NCI-H187 (cell line): Measurements from ENCODE around the gene RFPL4AL1.
"Not testable (repeated sequence)": the region's sequence is repeated elsewhere in the genome, so short reads cannot be mapped to it uniquely, and the experiment has no call there.

Experiments used
- DNase-seq, 2 experiments: peaks; one replicate each; lab custom pipeline; 2025; lab: John Stamatoyannopoulos, UW

Gene RFPL4AL1

DNA sequence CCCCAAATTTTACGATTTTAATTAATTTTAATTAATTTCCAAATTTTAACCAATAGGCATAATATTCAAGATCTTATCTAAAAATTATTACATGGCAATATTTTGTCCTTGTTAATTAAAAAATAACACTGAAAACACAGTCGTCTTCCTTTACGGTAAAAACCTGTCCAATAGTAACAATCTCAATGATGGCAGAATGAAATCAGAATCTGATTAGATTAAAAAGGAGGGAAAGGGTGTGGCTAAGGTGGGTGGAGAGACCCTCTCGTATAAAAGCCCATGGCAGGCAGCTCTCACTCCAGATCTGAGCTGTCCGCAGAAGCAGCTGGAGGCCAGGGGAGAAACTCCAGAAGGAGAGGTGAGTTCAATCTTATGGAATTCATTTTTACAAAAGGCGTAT, at the start of gene RFPL4AL1:
RFPL4AL1 (plus strand) TSS at position 301 of the 400 bp plus-strand sequence. CDS start 2,687 bp downstream, outside the sequence.
- not testable (repeated sequence) for DNase-seq

DNA sequence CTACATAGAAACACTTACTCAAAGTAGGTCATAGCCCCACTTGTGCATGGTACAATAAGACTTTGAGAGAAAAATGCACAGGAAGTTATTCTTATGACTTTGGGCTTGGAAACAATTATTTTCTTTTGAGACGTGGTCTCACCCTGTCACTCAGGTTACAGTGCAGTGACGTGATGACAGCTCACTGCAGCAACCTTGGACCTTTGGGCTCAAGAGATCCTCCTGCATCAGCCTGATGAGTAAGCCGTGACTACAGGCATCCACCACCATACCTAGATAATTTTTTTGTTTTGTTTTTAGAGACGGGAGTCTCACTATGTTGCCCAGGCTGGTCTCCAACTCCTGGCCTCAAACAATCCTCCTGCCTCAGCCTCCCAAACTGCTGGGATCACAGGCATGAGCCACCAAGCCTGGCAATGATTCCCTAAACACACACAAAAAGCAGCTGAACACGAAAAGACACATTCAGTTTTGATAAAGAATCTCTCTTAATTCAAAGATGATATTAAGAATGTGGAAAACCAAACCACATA, 48.6 kb upstream of the RFPL4AL1 start:
- DNase-seq: no peak

DNA sequence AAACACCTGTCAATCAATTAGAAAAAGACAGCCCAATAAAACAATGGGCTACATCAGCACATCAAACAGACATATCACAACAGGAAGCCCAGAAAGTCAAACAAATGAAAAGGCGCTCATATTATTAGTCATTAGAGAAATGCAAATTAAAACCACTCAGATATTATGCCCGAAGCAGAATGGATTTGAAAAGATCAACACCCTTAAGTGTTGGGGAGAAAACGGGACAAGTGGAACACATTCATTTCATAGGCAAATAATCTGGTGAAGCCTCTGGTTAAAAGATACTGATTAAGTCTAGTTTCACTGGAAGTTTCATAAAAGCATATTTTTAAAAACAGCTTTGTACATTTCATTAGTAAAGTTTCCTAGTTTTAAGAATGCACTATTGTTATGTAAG, 48.1 kb upstream of the RFPL4AL1 start:
- DNase-seq: no peak

DNA sequence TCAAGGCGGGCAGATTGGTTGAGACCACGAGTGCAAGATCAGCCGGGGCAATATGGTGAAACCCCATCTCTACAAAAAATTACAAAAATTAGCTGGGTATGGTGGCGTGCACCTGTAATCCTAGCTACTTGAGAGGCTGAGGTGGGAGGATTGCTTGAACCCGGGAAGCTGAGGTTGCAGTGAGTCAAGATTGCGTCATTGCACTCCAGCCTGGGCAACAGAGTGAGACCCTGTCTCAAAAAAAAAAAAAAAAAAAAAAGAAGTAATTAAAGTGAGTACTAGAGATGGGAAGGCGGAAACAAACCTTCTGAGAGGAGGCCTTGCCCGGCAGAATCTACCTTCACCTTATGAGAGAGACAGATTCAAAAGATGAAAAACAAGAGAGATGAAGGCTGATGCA, 45.4 kb upstream of the RFPL4AL1 start:
- DNase-seq: no peak

DNA sequence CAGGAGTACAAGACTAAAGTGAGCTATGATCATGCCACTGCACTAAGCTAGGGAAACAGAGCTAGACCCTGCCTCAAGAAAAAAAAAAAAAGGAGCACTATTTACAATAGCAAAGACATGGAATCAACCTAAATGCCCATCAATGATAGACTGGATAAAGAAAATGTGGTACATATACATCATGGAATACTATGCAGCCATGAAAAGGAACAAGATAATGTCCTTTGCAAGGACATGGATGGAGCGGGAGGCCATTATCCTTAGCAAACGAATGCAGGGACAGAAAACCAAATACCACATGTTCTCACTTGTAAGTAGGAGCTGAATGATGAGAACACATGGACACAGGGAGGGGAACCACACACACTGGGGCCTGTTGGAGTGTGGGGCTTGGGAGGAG, 38.5 kb upstream of the RFPL4AL1 start:
- DNase-seq: not testable (repeated sequence)

DNA sequence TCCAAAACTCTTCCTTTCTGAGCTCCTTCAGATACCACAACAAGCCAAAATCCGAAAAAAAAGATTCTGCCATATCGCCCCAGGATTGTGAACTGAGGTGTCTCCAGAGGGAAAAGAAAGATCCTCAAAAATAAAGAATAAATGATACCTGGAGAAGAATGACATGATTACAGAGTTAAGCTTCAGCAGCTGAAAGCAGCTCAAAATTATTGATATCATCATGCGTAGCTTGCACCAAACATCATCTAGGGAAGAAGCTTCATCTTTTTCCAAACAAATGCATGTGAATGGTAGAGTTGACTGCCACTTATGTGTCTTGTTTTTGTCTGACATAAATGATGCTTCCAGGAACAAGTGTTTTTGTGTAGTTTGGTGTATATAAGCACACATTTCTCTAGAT, 30.6 kb upstream of the RFPL4AL1 start, which contains the start of gene NLRP9:
NLRP9 (minus strand) TSS at position 101 of the 400 bp plus-strand sequence; CDS start at position 73, 28 bp downstream.
- no peak for DNase-seq

DNA sequence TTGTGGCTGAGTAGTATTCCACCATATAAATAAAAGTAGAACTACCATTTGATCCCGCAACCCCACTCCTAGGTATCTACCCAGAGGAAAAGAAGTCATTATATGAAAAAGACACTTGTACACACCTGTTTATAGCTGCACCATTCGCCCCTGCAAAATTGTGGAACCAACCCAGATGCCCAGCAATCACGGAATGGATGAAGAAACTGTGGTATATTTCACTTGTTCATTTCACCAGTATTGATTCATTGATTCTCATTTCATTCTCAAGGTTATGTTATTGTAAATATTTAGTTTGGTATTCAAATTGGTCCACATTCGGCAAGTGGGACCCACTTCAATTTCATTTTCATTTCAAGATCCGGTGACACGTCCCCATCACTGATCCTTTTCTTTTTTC, 18.2 kb upstream of the RFPL4AL1 start:
- no peak for DNase-seq

DNA sequence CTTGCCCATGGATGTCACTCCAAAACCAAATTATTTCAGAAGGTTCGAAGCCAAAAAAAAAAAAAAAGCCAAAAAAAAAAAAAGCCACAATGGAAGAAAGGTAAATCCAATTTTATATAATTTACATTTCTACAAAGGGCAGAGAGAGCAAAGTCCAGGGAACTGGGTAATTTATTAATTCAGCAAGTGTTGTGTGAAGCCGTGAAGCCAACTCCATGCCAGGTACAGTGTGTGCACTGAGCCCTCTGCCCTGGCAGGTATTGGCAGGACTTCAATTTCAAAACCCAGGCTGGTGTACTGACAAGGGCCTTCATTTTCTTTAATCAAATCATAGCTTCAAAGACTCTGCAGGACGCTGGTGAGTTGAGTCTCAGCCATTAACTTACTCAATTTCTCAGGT, 15.5 kb upstream of the RFPL4AL1 start:
- no peak for DNase-seq

DNA sequence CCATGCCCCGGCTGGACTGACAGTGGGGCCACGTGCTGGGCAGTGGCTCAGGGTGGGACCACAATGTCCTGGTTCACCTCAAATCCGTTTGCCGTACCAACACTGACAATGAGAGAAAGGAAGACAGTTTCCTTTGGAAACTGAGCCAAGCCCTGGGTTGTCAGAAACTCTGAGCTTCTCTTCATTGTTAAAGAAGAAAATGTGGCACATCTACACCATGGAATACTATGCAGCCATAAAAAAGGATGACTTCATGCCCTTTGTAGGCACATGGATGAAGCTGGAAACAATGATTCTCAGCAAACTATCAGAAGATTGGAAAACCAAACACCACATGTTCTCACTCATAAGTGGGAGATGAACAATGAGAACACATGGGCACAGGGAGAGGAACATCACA, 12.1 kb upstream of the RFPL4AL1 start:
- DNase-seq: not testable (repeated sequence)

DNA sequence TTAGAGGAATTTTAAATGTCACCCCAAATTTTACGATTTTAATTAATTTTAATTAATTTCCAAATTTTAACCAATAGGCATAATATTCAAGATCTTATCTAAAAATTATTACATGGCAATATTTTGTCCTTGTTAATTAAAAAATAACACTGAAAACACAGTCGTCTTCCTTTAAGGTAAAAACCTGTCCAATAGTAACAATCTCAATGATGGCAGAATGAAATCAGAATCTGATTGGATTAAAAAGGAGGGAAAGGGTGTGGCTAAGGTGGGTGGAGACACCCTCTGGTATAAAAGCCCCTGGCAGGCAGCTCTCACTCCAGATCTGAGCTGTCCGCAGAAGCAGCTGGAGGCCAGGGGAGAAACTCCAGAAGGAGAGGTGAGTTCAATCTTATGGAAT, 10.1 kb upstream of the RFPL4AL1 start, which contains the start of gene RFPL4A:
RFPL4A (plus strand) TSS at position 301 of the 400 bp plus-strand sequence. CDS start 2,704 bp downstream, outside the sequence.
- DNase-seq: not testable (repeated sequence)

DNA sequence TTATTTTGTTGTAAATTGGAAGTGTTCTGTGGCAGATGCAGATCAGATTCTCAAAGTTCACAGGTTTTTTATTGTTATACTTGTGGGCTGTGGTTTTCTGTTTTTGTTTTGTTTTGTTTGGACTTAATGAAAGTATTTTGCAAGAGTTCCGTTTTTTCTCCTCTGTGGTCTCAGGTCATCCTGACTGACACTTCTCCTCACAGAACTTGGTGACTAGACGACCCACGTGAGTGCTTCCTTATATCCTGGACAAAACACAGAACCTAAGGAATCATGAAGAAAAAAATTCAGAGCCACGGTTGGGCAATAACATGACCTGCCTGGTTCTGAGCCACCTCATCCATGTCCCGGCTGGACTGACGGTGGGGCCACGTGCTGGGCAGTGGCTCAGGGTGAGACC, 2.5 kb upstream of the RFPL4AL1 start:
- no peak for DNase-seq

DNA sequence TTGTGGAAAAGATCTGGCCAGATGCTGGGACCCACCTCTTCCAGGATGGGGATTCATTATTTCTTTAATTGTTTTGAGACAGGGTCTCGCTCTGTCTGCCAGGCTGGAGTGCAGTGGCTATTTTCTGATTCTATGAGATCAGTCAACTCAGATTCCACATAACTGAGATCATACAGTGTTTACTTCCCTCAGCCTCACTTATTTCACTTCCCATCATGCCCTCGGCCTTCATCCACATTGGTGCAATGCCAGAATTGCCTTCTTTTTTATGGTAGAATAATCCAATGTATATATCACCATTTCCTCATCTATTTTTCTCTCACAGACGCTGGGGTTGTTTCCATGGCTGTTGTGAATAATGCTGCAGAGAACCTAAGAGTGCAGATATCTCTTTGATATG, 714 bp downstream of the RFPL4AL1 start:
- DNase-seq: not testable (repeated sequence)

DNA sequence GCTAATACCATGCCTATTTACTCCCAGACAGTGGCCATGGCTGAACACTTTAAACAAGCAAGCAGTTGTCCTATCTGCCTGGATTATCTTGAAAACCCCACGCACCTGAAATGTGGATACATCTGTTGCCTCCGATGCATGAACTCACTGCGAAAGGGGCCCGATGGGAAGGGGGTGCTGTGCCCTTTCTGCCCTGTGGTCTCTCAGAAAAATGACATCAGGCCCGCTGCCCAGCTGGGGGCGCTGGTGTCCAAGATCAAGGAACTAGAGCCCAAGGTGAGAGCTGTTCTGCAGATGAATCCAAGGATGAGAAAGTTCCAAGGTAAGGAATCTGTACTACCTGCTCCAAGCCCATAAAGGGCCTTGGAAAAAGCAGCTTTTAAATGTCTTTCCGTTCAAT, 8.6 kb downstream of the RFPL4AL1 start:
- peak in 1 of 2 experiments; percentile 21 for DNase-seq

DNA sequence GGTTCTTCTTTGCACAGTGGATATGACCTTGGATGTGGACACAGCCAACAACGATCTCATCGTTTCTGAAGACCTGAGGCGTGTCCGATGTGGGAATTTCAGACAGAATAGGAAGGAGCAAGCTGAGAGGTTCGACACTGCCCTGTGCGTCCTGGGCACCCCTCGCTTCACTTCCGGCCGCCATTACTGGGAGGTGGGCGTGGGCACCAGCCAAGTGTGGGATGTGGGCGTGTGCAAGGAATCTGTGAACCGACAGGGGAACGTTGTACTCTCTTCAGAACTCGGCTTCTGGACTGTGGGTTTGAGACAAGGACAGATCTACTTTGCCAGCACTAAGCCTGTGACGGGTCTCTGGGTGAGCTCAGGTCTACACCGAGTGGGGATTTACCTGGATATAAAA, 9.4 kb downstream of the RFPL4AL1 start:
- DNase-seq: no peak

DNA sequence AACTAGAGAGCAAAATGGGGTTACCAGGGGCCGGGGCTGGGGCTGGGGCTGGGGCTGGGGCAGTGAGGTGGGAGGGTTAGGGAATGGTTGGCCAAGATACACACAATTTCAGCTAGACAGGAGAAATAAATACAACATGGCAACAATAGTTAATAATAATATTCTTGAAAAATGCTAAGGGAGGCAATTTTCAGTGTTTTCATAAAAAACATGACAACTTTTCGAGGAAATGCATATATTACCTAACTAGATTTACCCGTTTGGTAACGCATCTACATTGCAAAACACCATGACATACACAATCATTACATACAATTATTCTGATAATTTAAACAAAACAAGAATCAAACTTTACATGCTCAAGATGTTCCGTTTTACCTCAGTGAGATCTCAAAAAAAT, 12.2 kb downstream of the RFPL4AL1 start:
- no peak for DNase-seq

DNA sequence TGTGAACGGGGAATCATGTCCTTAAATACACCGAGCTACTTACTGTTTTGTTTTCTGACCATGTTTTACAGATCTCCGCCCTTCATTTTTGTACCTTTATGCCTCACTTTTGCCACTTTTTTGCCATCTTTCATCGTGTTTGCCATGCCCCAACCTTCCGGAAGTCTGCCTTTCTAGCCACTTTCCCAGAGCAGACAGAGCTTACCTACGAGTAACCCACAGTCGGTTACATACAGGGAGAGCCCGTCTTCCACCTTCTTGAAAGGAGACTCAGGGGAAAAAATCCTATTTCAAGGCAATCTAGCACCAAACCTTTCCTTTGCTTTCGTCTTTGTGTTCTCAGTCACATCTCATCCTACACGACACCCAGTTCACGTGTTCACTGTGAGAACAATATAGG, 26.1 kb downstream of the RFPL4AL1 start:
- DNase-seq: no peak

DNA sequence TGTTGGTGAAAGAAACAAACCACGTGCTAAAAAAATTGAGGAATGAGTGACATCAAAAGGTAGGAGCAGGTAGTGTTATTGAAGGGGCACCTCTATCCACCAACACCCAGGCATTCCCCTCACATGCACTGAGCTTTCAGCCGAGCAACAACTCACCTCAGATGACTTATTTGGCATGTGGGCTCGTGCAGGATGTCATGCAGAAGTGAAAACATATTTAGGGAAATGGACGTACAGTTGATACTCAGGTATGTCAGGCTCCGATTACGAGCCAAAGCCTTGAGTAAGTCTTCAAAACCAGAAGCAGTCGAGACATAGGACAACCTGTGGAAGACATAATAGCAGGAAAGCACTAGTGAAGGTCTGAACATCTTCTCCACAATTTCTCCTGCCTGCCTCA, 32.5 kb downstream of the RFPL4AL1 start:
- no peak for DNase-seq

DNA sequence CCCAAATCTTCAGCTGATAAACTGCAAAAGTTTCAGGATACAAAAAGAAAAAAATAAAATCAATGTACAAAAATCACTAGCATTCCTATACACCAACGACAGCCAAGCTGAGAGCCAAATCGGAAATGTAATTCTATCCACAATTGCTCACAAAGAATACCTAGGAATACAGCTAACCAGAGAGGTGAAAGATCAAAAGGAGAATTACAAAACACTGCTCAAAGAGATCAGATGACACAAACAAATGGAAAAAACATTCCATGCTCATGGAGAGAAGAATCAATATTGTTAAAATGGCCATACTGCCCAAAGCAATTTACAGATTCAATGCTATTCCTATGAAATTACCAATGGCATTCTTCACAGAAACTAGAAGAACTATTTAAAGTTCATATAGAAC, 33.4 kb downstream of the RFPL4AL1 start:
- no peak for DNase-seq

DNA sequence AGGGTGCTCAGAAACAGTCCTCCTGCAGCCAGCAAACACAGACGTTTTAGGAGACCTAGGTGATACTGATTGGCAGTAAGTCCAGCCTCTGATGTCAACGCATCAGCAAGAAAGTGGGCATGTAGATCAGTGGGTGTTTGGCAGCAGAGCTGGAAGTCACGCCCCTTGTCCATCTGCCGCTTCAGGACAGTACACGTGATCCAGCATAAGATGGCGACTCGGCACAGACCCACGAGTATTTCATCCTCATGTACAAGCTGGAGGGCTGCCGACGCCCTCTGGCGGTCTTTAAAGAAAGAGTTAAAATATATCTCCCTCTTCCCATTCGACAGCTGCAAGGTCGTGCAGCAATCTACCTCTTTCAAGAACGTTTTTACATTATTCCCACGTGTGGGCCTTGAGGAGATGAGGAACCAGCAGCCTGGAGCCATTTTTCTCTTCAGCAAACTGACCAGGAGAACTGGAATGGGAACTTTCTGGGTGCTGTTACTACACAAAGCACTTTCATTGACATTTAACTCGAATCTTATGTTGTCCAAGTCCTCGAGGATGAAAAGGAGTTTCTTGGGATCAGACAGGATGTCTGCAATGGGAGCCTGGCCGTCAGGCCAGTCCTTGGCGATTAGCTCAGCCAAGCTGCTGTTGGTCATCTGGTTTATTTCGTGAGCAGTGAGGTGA, 40.6 kb downstream of the RFPL4AL1 start:
- peak; percentile 71 to 85 for DNase-seq

DNA sequence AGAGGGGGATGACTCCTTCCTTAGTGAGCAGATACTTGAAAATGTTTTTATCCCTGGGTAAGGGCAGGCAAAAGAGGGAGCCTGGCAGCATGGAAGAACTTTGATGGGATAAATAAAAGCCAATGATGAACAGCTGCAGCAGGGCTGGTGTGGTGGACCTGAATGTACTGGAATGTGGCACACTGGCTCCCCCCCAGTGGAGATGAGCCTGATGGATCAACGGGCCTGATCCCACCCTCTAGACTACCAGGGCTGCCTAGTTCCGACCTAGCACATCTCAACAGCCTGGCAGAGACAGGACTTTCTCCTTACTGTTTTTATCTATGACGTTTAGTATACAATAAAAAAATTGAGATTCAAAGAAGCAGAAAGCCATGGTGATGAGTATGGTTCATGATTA, 42.4 kb downstream of the RFPL4AL1 start:
- DNase-seq: no peak

DNA sequence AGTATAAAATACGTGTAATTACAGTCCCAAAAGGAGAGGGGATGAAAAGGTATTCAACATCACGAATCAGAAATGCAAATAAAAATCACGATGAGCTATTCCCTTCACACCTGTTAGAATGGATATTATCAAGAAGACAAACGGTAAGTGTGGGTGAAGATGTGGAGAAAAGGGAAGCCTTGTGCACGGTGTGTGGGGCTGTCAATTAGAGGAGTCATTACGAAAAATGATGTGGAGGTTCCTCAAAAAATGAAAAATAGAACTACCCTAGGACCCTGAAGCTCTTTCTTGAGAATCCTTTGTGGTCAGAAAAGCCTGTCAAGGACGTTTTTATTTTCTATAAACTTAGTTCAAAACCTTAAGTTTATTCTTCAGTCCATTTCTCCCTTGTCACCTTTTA, 43.5 kb downstream of the RFPL4AL1 start:
- DNase-seq: no peak

DNA sequence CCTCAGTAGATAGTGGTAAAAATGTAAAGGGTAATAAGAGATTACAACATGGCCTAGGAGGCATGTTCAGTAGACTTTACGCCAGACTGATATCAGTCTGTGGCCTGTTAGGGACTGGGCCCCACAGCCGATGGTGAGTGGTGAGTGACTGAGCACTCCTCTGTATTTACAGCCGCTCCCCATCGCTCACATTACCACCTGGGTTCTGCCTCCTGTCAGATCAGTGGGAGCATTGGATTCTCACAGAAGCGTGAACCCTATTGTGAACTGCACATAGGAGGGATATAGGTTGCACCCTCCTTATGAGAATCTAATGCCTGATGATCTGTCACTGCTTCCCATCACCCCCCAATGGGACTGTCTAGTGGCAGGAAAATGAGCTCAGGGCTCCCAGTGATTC, 45.0 kb downstream of the RFPL4AL1 start:
- no peak for DNase-seq

DNA sequence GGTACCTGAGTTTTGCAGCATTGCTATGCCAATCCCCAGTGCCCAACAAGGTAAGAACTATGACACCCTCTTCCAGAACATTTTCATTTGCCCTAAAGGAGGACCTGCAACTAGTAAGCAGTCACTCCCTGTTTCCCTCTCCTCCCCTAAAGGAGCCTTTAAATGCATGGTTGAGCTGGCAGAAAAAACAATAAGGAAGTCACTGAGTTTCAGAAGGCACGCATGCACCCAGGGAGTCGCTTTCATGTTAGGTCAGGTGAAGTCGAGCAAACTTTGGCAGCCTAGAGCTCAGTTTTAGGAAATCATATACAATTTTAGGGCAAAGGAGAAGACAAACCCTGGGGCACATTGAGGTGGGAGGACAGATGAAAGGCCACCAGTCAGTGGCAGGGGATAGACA, 51.1 kb downstream of the RFPL4AL1 start:
- no peak for DNase-seq
